NB4 (cell line): ENCODE results near the gene MRPL17.

Experiments used
- TF ChIP-seq, protein P1 (sequence below): IDR thresholded peaks from 2 replicates; pipeline ENCODE4 v1.6.1; 2011; ENCODE audit warnings: low read depth, low read length
- TF ChIP-seq, protein P2 (sequence below): IDR thresholded peaks from one replicate; pipeline ENCODE4 v1.5.1; 2012; ENCODE audit warnings: low read depth, low read length

DNA sequence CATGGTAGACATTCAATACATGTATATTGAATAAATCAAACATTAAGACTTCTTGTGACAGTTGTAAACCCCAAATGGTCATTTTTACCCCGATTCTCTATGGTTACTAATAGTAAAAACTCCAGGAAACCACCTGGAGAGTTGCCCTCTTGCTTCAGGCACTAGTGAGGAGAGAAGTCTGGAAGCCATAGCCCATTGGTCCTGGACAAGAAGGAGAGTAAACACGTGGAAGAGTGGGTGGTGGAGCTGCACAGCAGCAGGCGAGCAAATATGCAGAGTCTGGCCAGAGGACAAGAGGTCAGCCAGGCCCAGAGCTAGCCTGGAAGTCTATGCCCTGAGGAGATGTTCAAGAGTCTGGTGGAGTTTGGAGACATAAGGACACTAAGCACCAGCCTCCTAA lies 45.3 kb downstream of the MRPL17 start:
- TF ChIP-seq, protein P1, sequence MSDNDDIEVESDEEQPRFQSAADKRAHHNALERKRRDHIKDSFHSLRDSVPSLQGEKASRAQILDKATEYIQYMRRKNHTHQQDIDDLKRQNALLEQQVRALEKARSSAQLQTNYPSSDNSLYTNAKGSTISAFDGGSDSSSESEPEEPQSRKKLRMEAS, result no peak
- TF ChIP-seq, protein P2, sequence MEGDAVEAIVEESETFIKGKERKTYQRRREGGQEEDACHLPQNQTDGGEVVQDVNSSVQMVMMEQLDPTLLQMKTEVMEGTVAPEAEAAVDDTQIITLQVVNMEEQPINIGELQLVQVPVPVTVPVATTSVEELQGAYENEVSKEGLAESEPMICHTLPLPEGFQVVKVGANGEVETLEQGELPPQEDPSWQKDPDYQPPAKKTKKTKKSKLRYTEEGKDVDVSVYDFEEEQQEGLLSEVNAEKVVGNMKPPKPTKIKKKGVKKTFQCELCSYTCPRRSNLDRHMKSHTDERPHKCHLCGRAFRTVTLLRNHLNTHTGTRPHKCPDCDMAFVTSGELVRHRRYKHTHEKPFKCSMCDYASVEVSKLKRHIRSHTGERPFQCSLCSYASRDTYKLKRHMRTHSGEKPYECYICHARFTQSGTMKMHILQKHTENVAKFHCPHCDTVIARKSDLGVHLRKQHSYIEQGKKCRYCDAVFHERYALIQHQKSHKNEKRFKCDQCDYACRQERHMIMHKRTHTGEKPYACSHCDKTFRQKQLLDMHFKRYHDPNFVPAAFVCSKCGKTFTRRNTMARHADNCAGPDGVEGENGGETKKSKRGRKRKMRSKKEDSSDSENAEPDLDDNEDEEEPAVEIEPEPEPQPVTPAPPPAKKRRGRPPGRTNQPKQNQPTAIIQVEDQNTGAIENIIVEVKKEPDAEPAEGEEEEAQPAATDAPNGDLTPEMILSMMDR, result no peak
